Loucy (cell line): Measurements from ENCODE around the gene CDH4.

Experiments used
- H2AFZ ChIP-seq: fragments of 200-600 bp; sonication (generic); 2 replicates; pipeline ENCODE4 v1.6.0; 2016; ENCODE audit warnings: antibody characterized with exemption, mild to moderate bottlenecking, low read length, moderate library complexity
- H3F3A ChIP-seq: fragments of 200-600 bp; 2 replicates; pipeline ENCODE4 v1.6.0; 2016; ENCODE audit warnings: antibody characterized with exemption, low read depth, mild to moderate bottlenecking
- H3K27me3 ChIP-seq: fragments of 200-600 bp; sonication (generic); 2 replicates; pipeline ENCODE4 v1.6.1; 2014; ENCODE audit warnings: low read length, mild to moderate bottlenecking; ENCODE audit not compliant: insufficient read depth, poor library complexity, severe bottlenecking
- H3K36me3 ChIP-seq: fragments of 200-600 bp; sonication (generic); 2 replicates; pipeline ENCODE4 v1.6.1; 2016; ENCODE audit warnings: low read length; ENCODE audit not compliant: insufficient read depth
- H3K4me1 ChIP-seq: fragments of 200-600 bp; sonication (generic); 2 replicates; pipeline ENCODE4 v1.5.1; 2014; ENCODE audit warnings: low read length, mild to moderate bottlenecking; ENCODE audit not compliant: insufficient read depth, poor library complexity, severe bottlenecking
- H3K4me2 ChIP-seq: fragments of 200-600 bp; sonication (generic); 2 replicates; pipeline ENCODE4 v1.6.0; 2014; ENCODE audit warnings: antibody characterized with exemption, low read length, low read depth, mild to moderate bottlenecking; ENCODE audit not compliant: poor library complexity, severe bottlenecking
- H3K4me3 ChIP-seq: fragments of 200-600 bp; sonication (generic); 2 replicates; pipeline ENCODE4 v1.5.1; 2014; ENCODE audit warnings: low read length, mild to moderate bottlenecking, mixed read lengths; ENCODE audit not compliant: poor library complexity, severe bottlenecking
- H3K79me2 ChIP-seq: fragments of 200-600 bp; sonication (generic); 2 replicates; pipeline ENCODE4 v1.6.1; 2014; ENCODE audit warnings: low read length; ENCODE audit not compliant: insufficient read depth
- H3K9ac ChIP-seq: fragments of 200-600 bp; sonication (generic); 2 replicates; pipeline ENCODE4 v1.6.0; 2014; ENCODE audit warnings: mild to moderate bottlenecking, low read depth, low read length, moderate library complexity; ENCODE audit not compliant: poor library complexity, severe bottlenecking
- H3K9me2 ChIP-seq: fragments of 200-600 bp; sonication (generic); replicated peaks from 2 replicates; pipeline ENCODE4 v1.6.1; 2016; ENCODE audit warnings: low read depth, low read length, mixed read lengths
- H3K9me3 ChIP-seq: fragments of 200-600 bp; sonication (generic); 2 replicates; pipeline ENCODE4 v1.6.1; 2014; ENCODE audit warnings: mild to moderate bottlenecking, antibody characterized with exemption, low read length, low read depth; ENCODE audit not compliant: insufficient read depth
- H4K20me1 ChIP-seq: fragments of 200-600 bp; sonication (generic); 2 replicates; pipeline ENCODE4 v1.6.0; 2014; ENCODE audit warnings: antibody characterized with exemption, low read length, mild to moderate bottlenecking; ENCODE audit not compliant: insufficient read depth, poor library complexity, severe bottlenecking
- CTCF ChIP-seq: fragments of 200-600 bp; sonication (generic); conservative IDR thresholded peaks from 2 replicates; pipeline ENCODE4 v1.5.1; 2014; ENCODE audit warnings: mild to moderate bottlenecking, antibody characterized with exemption, low read length
- EZH2phosphoT487 ChIP-seq: fragments of 200-600 bp; IDR thresholded peaks from 2 replicates; pipeline ENCODE4 v1.6.1; 2018; ENCODE audit warnings: antibody characterized with exemption, mild to moderate bottlenecking, moderate library complexity, borderline replicate concordance

Gene CDH4

GRCh38 chr20:61389077-61389476 lies 137.0 kb downstream of the CDH4 start:
- H3K4me1 ChIP-seq = peaks cover 37% of the 10 kb centered on the region
- H2AFZ ChIP-seq = no peak overlapping the region
- H3K36me3 ChIP-seq = no peaks in the 10 kb centered on the region
- no peaks in the 10 kb centered on the region for H3K79me2 ChIP-seq
- no peaks in the 10 kb centered on the region for H4K20me1 ChIP-seq
- H3K9me3 ChIP-seq = no peaks in the 10 kb centered on the region
- H3K4me2 ChIP-seq = no peak overlapping the region
- H3K27me3 ChIP-seq = no peaks in the 10 kb centered on the region
- TF ChIP-seq EZH2phosphoT487 (no peak), CTCF (no peak)
- H3K4me3 ChIP-seq = no peak overlapping the region
- no peaks in the 10 kb centered on the region for H3K9me2 ChIP-seq
- no peaks in the 10 kb centered on the region for H3F3A ChIP-seq
- peak overlapping the region; percentile 77 for H3K9ac ChIP-seq

- Histone ChIP-seq H3K4me2 (peak overlapping the region; percentile 47), H3F3A (no peaks in the 10 kb centered on the region), H3K9ac (peak overlapping the region; percentile 24), H3K9me2 (no peaks in the 10 kb centered on the region), H3K27me3 (no peaks in the 10 kb centered on the region), H3K9me3 (no peaks in the 10 kb centered on the region), H4K20me1 (no peaks in the 10 kb centered on the region), H3K4me3 (no peak overlapping the region), H3K36me3 (no peaks in the 10 kb centered on the region), H3K79me2 (no peaks in the 10 kb centered on the region), H2AFZ (0 out of 2 replicates have a peak overlapping the region, but pooled peaks have one; percentile 22), H3K4me1 (peaks cover 37% of the 10 kb centered on the region)
- no peak for TF ChIP-seq EZH2phosphoT487
- no peak for TF ChIP-seq CTCF
Measured at GRCh38 chr20:61391185-61391584, 139.1 kb downstream of the CDH4 start.

GRCh38 chr20:61391812-61392520 lies 139.9 kb downstream of the CDH4 start:
- Histone ChIP-seq H4K20me1 (no peaks in the 10 kb centered on the region), H3K79me2 (no peaks in the 10 kb centered on the region), H3K36me3 (no peaks in the 10 kb centered on the region), H3K9ac (no peak overlapping the region), H3F3A (no peaks in the 10 kb centered on the region), H3K9me3 (no peaks in the 10 kb centered on the region), H3K27me3 (no peaks in the 10 kb centered on the region), H3K4me3 (no peak overlapping the region), H2AFZ (no peak overlapping the region), H3K4me2 (peak overlapping the region; percentile 47), H3K9me2 (no peaks in the 10 kb centered on the region), H3K4me1 (peaks cover 37% of the 10 kb centered on the region)
- TF ChIP-seq CTCF (no peak), EZH2phosphoT487 (no peak)
